HG03439 (cell line): ENCODE results near the gene SLC8A2.

ENCODE experiments used
- ATAC-seq: cut with Tn5 transposase; IDR thresholded peaks from one replicate; pipeline ENCODE4 v1.9.1; 2021; ENCODE audit warnings: mild to moderate bottlenecking, moderate library complexity; ENCODE audit not compliant: unreplicated experiment

SLC8A2 gene

GRCh38 chr19:47471733-47472457 lies at the start of gene SLC8A2:
Gene SLC8A2, minus strand, starts transcription at chr19:47471893. Its CDS starts 5,490 bp downstream, at chr19:47466403.
- no peak for ATAC-seq

GRCh38 chr19:47520839-47521238 lies 49.1 kb upstream of the SLC8A2 start:
- no peak for ATAC-seq

- no peak for ATAC-seq
These were observed 48.7 kb upstream of the SLC8A2 start for GRCh38 chr19:47520343-47520806.

GRCh38 chr19:47518854-47519253 lies 47.2 kb upstream of the SLC8A2 start:
- no peak for ATAC-seq

- ATAC-seq, result no peak
These were observed 46.4 kb upstream of the SLC8A2 start for GRCh38 chr19:47518139-47518538.

GRCh38 chr19:47514869-47515588 lies 43.3 kb upstream of the SLC8A2 start, which contains the start of gene NAPA:
Gene NAPA, minus strand, starts transcription at chr19:47515063. Its CDS starts 123 bp downstream, at chr19:47514940.
- peak; percentile 84 for ATAC-seq

- ATAC-seq, result peak; percentile 1
These were observed 42.6 kb upstream of the SLC8A2 start for GRCh38 chr19:47514151-47514868.

GRCh38 chr19:47512948-47513319 lies 41.2 kb upstream of the SLC8A2 start:
- ATAC-seq, result no peak

GRCh38 chr19:47512183-47512947 lies 40.7 kb upstream of the SLC8A2 start:
- ATAC-seq, result no peak

GRCh38 chr19:47511681-47512080 lies 40.0 kb upstream of the SLC8A2 start:
- no peak for ATAC-seq

GRCh38 chr19:47511128-47511517 lies 39.4 kb upstream of the SLC8A2 start:
- ATAC-seq, result no peak

- no peak for ATAC-seq
These were observed 38.9 kb upstream of the SLC8A2 start for GRCh38 chr19:47510516-47511127.

- no peak for ATAC-seq
These were observed 38.3 kb upstream of the SLC8A2 start for GRCh38 chr19:47509973-47510372.

GRCh38 chr19:47509170-47509847 lies 37.6 kb upstream of the SLC8A2 start:
- ATAC-seq, result no peak

GRCh38 chr19:47508721-47509120 lies 37.0 kb upstream of the SLC8A2 start:
- no peak for ATAC-seq

GRCh38 chr19:47507924-47508553 lies 36.3 kb upstream of the SLC8A2 start:
- no peak for ATAC-seq

GRCh38 chr19:47507012-47507411 lies 35.3 kb upstream of the SLC8A2 start:
- no peak for ATAC-seq

- no peak for ATAC-seq
These were observed 34.8 kb upstream of the SLC8A2 start for GRCh38 chr19:47506459-47506858.

- ATAC-seq, result no peak
These were observed 33.8 kb upstream of the SLC8A2 start for GRCh38 chr19:47505506-47505905.
